HEK293 (cell line): Measurements from ENCODE around the gene LAMA2.

Source experiments
- CTCF ChIA-PET: fragments of 350-600 bp; formaldehyde crosslinking; extraction: SDS; loops from one replicate; lab custom pipeline; 2021; ENCODE audit warnings: antibody characterized with exemption; lab: Yijun Ruan, JAX
- POLR2A ChIA-PET: fragments of 300-600 bp; formaldehyde crosslinking; extraction: SDS; loops from one replicate; lab custom pipeline; 2020; ENCODE audit warnings: antibody characterized with exemption, inconsistent platforms; lab: Yijun Ruan, JAX
- H3K27ac ChIP-seq: fragments of 200-500 bp; sonication (Bioruptor generic); 2 replicates; pipeline ENCODE4 v1.5.1; 2014; ENCODE audit warnings: low read depth, low read length, control low read depth, inconsistent platforms; ENCODE audit errors: extremely low read depth
- H3K36me3 ChIP-seq, 2 experiments: fragments of 200-500 bp in 1 of 2; sonication (Bioruptor generic) in 1 of 2; 1 replicate in 1 of 2; 2 replicates in 1 of 2; pipeline ENCODE4 v1.5.1; 2014 to 2017; ENCODE audit warnings: inconsistent platforms in 2 of 2, low read length in 2 of 2; ENCODE audit not compliant: control insufficient read depth in 2 of 2, insufficient read depth in 1 of 2
- H3K4me1 ChIP-seq: fragments of 200-500 bp; sonication (Bioruptor generic); 2 replicates; pipeline ENCODE4 v1.5.1; 2014; ENCODE audit warnings: mild to moderate bottlenecking, low read length, inconsistent platforms; ENCODE audit not compliant: control insufficient read depth, insufficient read depth
- H3K4me3 ChIP-seq: 2 replicates; pipeline ENCODE4 v1.5.1; 2011; ENCODE audit warnings: low read depth, mild to moderate bottlenecking, control low read depth, low read length, moderate library complexity
- H3K9me3 ChIP-seq: fragments of 200-500 bp; sonication (Bioruptor generic); 2 replicates; pipeline ENCODE4 v1.5.1; 2014; ENCODE audit warnings: low read depth, low read length, inconsistent platforms; ENCODE audit not compliant: control insufficient read depth, insufficient read depth
- BCL11A ChIP-seq: fragments of 450-650 bp; formaldehyde crosslinking; IDR thresholded peaks from 2 replicates; pipeline ENCODE4 v1.5.1; 2016; ENCODE audit warnings: low read depth, missing biosample characterization, missing genetic modification characterization
- SCRT1 ChIP-seq: fragments of 450-650 bp; formaldehyde crosslinking; IDR thresholded peaks from 2 replicates; pipeline ENCODE4 v1.5.1; 2016; ENCODE audit warnings: missing biosample characterization, missing genetic modification characterization, borderline replicate concordance
- ZBTB21 ChIP-seq: fragments of 450-650 bp; formaldehyde crosslinking; IDR thresholded peaks from 2 replicates; pipeline ENCODE4 v1.5.1; 2017; ENCODE audit warnings: missing biosample characterization, missing genetic modification characterization
- ZBTB8A ChIP-seq: fragments of 450-650 bp; formaldehyde crosslinking; IDR thresholded peaks from 2 replicates; pipeline ENCODE4 v1.5.1; 2016; ENCODE audit warnings: missing biosample characterization, missing genetic modification characterization
- ZFHX2 ChIP-seq: fragments of 450-650 bp; formaldehyde crosslinking; conservative IDR thresholded peaks from 2 replicates; pipeline ENCODE4 v1.5.1; 2016; ENCODE audit warnings: missing biosample characterization, missing genetic modification characterization
- ZNF2 ChIP-seq: fragments of 450-650 bp; formaldehyde crosslinking; IDR thresholded peaks from 2 replicates; pipeline ENCODE4 v1.5.1; 2016; ENCODE audit warnings: missing biosample characterization, missing genetic modification characterization
- ZNF274 ChIP-seq, 2 experiments: fragments of 200-500 bp in 1 of 2; fragments of 450-650 bp in 1 of 2; sonication (Bioruptor generic) in 1 of 2; formaldehyde crosslinking in 1 of 2; IDR thresholded peaks; 2 replicates each; pipeline versions ENCODE4 v1.5.1 to v1.6.1; 2014 to 2016; ENCODE audit warnings: borderline replicate concordance in 1 of 2, inconsistent platforms in 1 of 2, low read length in 1 of 2, missing biosample characterization in 1 of 2, missing genetic modification characterization in 1 of 2
- ZNF335 ChIP-seq: fragments of 450-650 bp; formaldehyde crosslinking; conservative IDR thresholded peaks from 2 replicates; pipeline ENCODE4 v1.5.1; 2016; ENCODE audit warnings: missing biosample characterization, missing genetic modification characterization
- ZNF423 ChIP-seq: fragments of 450-650 bp; formaldehyde crosslinking; IDR thresholded peaks from 2 replicates; pipeline ENCODE4 v1.5.1; 2016; ENCODE audit warnings: missing biosample characterization, missing genetic modification characterization
- ZNF530 ChIP-seq: fragments of 450-650 bp; formaldehyde crosslinking; IDR thresholded peaks from 2 replicates; pipeline ENCODE4 v1.5.1; 2016; ENCODE audit warnings: low read depth, missing biosample characterization, missing genetic modification characterization
- ZNF544 ChIP-seq: fragments of 450-650 bp; formaldehyde crosslinking; IDR thresholded peaks from 2 replicates; pipeline ENCODE4 v1.5.0; 2017; ENCODE audit warnings: missing biosample characterization, missing genetic modification characterization
- ZNF670 ChIP-seq: fragments of 450-650 bp; formaldehyde crosslinking; IDR thresholded peaks from 2 replicates; pipeline ENCODE4 v1.5.1; 2016; ENCODE audit warnings: missing biosample characterization, missing genetic modification characterization, low read depth
- ZNF777 ChIP-seq: fragments of 450-650 bp; formaldehyde crosslinking; IDR thresholded peaks from 2 replicates; pipeline ENCODE4 v1.5.1; 2017; ENCODE audit warnings: missing biosample characterization, missing genetic modification characterization, borderline replicate concordance
- TF ChIP-seq, protein P1 (sequence below): fragments of 450-650 bp; formaldehyde crosslinking; IDR thresholded peaks from 2 replicates; pipeline ENCODE4 v1.5.1; 2016; ENCODE audit warnings: missing biosample characterization, missing genetic modification characterization
- TF ChIP-seq, protein P2 (sequence below): fragments of 450-650 bp; formaldehyde crosslinking; IDR thresholded peaks from 2 replicates; pipeline ENCODE4 v1.5.1; 2017; ENCODE audit warnings: missing biosample characterization, mild to moderate bottlenecking, missing genetic modification characterization, moderate library complexity
- TF ChIP-seq, protein P3 (sequence below): fragments of 450-650 bp; formaldehyde crosslinking; IDR thresholded peaks from 2 replicates; pipeline ENCODE4 v1.5.1; 2017; ENCODE audit warnings: missing biosample characterization, missing genetic modification characterization
- TF ChIP-seq, protein P4 (sequence below): fragments of 450-650 bp; formaldehyde crosslinking; IDR thresholded peaks from 2 replicates; pipeline ENCODE4 v1.5.1; 2016; ENCODE audit warnings: missing biosample characterization, missing genetic modification characterization
- TF ChIP-seq, protein P5 (sequence below): fragments of 450-650 bp; formaldehyde crosslinking; IDR thresholded peaks from 2 replicates; pipeline ENCODE4 v1.5.1; 2016; ENCODE audit warnings: missing biosample characterization, missing genetic modification characterization, borderline replicate concordance
- TF ChIP-seq, protein P6 (sequence below): fragments of 450-650 bp; formaldehyde crosslinking; IDR thresholded peaks from 2 replicates; pipeline ENCODE4 v1.5.1; 2016; ENCODE audit warnings: missing biosample characterization, missing genetic modification characterization, borderline replicate concordance

Gene LAMA2

DNA sequence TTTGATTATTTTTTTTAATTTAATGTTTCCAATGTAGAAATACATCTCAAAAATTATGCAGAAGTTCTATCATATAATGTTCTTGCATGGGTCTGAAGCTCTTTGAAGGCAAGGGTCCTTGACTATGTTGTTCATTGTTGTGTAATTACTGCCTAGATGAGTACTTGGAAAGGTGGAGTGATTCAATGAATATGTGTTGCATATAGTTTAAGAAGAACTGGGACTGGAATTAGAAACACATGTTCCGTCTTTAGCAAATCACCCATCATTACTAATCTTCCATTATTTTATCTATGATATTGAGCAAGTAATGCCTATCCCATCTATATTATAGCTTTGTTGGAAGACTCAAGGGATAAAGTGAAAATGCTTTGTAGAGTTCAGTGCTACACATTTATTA lies 147.3 kb downstream of the LAMA2 start:
- TF ChIP-seq ZNF670 (tag by site-specific recombination) (no peak), ZNF274 (IDR thresholded peaks at IDR 0.05; ENCODE audit: low read length) (no peak), ZNF274 (tag by site-specific recombination; IDR thresholded peaks at IDR 0.05; ENCODE audit: borderline replicate concordance) (no peak), ZNF335 (tag by site-specific recombination) (no peak), ZNF423 (no peak), ZNF530 (tag by site-specific recombination) (no peak), ZFHX2 (tag by site-specific recombination) (no peak), ZBTB8A (tag by site-specific recombination) (no peak), ZNF777 (no peak), ZNF544 (tag by site-specific recombination) (no peak), ZNF2 (no peak), BCL11A (tag by site-specific recombination) (no peak), SCRT1 (tag by site-specific recombination) (no peak), ZBTB21 (tag by site-specific recombination) (no peak)
- TF ChIP-seq, protein P1, sequence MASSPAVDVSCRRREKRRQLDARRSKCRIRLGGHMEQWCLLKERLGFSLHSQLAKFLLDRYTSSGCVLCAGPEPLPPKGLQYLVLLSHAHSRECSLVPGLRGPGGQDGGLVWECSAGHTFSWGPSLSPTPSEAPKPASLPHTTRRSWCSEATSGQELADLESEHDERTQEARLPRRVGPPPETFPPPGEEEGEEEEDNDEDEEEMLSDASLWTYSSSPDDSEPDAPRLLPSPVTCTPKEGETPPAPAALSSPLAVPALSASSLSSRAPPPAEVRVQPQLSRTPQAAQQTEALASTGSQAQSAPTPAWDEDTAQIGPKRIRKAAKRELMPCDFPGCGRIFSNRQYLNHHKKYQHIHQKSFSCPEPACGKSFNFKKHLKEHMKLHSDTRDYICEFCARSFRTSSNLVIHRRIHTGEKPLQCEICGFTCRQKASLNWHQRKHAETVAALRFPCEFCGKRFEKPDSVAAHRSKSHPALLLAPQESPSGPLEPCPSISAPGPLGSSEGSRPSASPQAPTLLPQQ, result no peak
- TF ChIP-seq, protein P2, sequence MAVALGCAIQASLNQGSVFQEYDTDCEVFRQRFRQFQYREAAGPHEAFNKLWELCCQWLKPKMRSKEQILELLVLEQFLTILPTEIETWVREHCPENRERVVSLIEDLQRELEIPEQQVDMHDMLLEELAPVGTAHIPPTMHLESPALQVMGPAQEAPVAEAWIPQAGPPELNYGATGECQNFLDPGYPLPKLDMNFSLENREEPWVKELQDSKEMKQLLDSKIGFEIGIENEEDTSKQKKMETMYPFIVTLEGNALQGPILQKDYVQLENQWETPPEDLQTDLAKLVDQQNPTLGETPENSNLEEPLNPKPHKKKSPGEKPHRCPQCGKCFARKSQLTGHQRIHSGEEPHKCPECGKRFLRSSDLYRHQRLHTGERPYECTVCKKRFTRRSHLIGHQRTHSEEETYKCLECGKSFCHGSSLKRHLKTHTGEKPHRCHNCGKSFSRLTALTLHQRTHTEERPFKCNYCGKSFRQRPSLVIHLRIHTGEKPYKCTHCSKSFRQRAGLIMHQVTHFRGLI (tag by site-specific recombination), result no peak
- TF ChIP-seq, protein P3, sequence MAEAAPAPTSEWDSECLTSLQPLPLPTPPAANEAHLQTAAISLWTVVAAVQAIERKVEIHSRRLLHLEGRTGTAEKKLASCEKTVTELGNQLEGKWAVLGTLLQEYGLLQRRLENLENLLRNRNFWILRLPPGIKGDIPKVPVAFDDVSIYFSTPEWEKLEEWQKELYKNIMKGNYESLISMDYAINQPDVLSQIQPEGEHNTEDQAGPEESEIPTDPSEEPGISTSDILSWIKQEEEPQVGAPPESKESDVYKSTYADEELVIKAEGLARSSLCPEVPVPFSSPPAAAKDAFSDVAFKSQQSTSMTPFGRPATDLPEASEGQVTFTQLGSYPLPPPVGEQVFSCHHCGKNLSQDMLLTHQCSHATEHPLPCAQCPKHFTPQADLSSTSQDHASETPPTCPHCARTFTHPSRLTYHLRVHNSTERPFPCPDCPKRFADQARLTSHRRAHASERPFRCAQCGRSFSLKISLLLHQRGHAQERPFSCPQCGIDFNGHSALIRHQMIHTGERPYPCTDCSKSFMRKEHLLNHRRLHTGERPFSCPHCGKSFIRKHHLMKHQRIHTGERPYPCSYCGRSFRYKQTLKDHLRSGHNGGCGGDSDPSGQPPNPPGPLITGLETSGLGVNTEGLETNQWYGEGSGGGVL (tag by site-specific recombination), result no peak
- TF ChIP-seq, protein P4, sequence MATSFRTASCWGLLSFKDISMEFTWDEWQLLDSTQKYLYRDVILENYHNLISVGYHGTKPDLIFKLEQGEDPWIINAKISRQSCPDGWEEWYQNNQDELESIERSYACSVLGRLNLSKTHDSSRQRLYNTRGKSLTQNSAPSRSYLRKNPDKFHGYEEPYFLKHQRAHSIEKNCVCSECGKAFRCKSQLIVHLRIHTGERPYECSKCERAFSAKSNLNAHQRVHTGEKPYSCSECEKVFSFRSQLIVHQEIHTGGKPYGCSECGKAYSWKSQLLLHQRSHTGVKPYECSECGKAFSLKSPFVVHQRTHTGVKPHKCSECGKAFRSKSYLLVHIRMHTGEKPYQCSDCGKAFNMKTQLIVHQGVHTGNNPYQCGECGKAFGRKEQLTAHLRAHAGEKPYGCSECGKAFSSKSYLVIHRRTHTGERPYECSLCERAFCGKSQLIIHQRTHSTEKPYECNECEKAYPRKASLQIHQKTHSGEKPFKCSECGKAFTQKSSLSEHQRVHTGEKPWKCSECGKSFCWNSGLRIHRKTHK (tag by site-specific recombination), result no peak
- TF ChIP-seq, protein P5, sequence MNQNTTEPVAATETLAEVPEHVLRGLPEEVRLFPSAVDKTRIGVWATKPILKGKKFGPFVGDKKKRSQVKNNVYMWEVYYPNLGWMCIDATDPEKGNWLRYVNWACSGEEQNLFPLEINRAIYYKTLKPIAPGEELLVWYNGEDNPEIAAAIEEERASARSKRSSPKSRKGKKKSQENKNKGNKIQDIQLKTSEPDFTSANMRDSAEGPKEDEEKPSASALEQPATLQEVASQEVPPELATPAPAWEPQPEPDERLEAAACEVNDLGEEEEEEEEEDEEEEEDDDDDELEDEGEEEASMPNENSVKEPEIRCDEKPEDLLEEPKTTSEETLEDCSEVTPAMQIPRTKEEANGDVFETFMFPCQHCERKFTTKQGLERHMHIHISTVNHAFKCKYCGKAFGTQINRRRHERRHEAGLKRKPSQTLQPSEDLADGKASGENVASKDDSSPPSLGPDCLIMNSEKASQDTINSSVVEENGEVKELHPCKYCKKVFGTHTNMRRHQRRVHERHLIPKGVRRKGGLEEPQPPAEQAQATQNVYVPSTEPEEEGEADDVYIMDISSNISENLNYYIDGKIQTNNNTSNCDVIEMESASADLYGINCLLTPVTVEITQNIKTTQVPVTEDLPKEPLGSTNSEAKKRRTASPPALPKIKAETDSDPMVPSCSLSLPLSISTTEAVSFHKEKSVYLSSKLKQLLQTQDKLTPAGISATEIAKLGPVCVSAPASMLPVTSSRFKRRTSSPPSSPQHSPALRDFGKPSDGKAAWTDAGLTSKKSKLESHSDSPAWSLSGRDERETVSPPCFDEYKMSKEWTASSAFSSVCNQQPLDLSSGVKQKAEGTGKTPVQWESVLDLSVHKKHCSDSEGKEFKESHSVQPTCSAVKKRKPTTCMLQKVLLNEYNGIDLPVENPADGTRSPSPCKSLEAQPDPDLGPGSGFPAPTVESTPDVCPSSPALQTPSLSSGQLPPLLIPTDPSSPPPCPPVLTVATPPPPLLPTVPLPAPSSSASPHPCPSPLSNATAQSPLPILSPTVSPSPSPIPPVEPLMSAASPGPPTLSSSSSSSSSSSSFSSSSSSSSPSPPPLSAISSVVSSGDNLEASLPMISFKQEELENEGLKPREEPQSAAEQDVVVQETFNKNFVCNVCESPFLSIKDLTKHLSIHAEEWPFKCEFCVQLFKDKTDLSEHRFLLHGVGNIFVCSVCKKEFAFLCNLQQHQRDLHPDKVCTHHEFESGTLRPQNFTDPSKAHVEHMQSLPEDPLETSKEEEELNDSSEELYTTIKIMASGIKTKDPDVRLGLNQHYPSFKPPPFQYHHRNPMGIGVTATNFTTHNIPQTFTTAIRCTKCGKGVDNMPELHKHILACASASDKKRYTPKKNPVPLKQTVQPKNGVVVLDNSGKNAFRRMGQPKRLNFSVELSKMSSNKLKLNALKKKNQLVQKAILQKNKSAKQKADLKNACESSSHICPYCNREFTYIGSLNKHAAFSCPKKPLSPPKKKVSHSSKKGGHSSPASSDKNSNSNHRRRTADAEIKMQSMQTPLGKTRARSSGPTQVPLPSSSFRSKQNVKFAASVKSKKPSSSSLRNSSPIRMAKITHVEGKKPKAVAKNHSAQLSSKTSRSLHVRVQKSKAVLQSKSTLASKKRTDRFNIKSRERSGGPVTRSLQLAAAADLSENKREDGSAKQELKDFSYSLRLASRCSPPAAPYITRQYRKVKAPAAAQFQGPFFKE, result no peak
- TF ChIP-seq, protein P6, sequence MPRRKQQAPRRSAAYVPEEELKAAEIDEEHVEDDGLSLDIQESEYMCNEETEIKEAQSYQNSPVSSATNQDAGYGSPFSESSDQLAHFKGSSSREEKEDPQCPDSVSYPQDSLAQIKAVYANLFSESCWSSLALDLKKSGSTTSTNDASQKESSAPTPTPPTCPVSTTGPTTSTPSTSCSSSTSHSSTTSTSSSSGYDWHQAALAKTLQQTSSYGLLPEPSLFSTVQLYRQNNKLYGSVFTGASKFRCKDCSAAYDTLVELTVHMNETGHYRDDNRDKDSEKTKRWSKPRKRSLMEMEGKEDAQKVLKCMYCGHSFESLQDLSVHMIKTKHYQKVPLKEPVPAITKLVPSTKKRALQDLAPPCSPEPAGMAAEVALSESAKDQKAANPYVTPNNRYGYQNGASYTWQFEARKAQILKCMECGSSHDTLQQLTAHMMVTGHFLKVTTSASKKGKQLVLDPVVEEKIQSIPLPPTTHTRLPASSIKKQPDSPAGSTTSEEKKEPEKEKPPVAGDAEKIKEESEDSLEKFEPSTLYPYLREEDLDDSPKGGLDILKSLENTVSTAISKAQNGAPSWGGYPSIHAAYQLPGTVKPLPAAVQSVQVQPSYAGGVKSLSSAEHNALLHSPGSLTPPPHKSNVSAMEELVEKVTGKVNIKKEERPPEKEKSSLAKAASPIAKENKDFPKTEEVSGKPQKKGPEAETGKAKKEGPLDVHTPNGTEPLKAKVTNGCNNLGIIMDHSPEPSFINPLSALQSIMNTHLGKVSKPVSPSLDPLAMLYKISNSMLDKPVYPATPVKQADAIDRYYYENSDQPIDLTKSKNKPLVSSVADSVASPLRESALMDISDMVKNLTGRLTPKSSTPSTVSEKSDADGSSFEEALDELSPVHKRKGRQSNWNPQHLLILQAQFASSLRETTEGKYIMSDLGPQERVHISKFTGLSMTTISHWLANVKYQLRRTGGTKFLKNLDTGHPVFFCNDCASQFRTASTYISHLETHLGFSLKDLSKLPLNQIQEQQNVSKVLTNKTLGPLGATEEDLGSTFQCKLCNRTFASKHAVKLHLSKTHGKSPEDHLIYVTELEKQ (tag by site-specific recombination), result no peak
- CTCF ChIA-PET, result interaction anchor here (0.7 kb wide), 2 partner anchors 342 to 420 kb away, joined by 3 to 4 read pairs; no protein-coding TSS in a partner anchor

More for the DNA sequence above, 147.3 kb downstream of the LAMA2 start:
- Histone ChIP-seq H3K4me1 (no peaks in the 10 kb centered on the region), H3K27ac (no peak overlapping the region), H3K4me3 (no peak overlapping the region), H3K36me3 (no peaks in the 10 kb centered on the region), H3K9me3 (no peaks in the 10 kb centered on the region)
- POLR2A ChIA-PET, result no interaction called here
